Measurements from ENCODE around the gene TRRAP. TPM values are rescaled to one million over a fixed set of nuclear protein-coding genes. Genes with fewer than 3 reads are reported as not detected.

The TRRAP gene
- total RNA-seq, 1 donor from 2014 or later: 25.8 TPM

GRCh38 chr7:98974906-98975816 lies 96.8 kb downstream of the TRRAP start:
- no peak for DNase-seq (ENCODE audit: low spot score)
- intact Hi-C loops (cut with DNase I): loop anchor here (5.0 kb wide), 1 partner anchor 42 kb away; no protein-coding TSS in a partner anchor

DNA sequence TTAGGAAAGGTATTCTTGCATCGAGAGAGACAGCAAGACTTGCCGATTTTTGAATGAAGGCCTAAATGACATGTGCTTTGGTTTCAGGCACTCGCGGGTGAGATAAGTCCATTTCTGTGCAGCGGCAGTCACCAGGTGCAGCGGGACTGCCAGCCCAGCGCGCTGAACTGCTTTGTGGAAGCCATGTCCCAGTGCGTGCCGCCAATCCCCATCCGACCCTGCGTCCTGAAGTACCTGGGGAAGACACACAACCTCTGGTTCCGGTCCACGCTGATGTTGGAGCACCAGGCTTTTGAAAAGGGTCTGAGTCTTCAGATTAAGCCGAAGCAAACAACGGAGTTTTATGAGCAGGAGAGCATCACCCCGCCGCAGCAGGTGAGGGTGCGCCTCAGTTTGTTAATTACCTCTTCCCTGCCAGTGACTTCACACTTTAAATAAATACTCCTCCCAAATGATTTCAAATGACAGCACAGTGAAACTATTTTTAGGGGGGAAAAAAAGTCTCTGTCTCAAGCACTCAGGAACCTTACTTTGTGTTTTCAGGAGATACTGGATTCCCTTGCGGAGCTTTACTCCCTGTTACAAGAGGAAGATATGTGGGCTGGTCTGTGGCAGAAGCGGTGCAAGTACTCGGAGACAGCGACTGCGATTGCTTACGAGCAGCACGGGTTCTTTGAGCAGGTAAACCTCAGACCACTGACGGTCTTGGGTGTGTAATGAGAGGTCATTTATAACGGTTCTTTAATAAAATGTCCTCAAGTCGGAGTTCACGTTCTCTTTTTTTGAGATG lies 98.3 kb downstream of the TRRAP start:
- intact Hi-C loops (cut with DNase I): loop anchor here (5.0 kb wide), 1 partner anchor 41 kb away; no protein-coding TSS in a partner anchor

GRCh38 chr7:98978672-98979071 lies 100.3 kb downstream of the TRRAP start:
- intact Hi-C loops (cut with DNase I): loop anchor here (5.0 kb wide), 1 partner anchor 39 kb away; no protein-coding TSS in a partner anchor
- DNase-seq (ENCODE audit: low spot score): no peak

More for the DNA sequence above, 98.3 kb downstream of the TRRAP start:
- no peak for DNase-seq (ENCODE audit: low spot score)

- intact Hi-C loops (cut with DNase I): no loop called here
- DNase-seq (ENCODE audit: low spot score): no peak
These were observed 103.4 kb downstream of the TRRAP start for GRCh38 chr7:98981701-98982100.

GRCh38 chr7:98982686-98983085 lies 104.4 kb downstream of the TRRAP start:
- no peak for DNase-seq (ENCODE audit: low spot score)
- intact Hi-C loops (cut with DNase I): no loop called here

GRCh38 chr7:98984126-98984525 lies 105.8 kb downstream of the TRRAP start:
- intact Hi-C loops (cut with DNase I): no loop called here
- peak; percentile 38 for DNase-seq (ENCODE audit: low spot score)

DNA sequence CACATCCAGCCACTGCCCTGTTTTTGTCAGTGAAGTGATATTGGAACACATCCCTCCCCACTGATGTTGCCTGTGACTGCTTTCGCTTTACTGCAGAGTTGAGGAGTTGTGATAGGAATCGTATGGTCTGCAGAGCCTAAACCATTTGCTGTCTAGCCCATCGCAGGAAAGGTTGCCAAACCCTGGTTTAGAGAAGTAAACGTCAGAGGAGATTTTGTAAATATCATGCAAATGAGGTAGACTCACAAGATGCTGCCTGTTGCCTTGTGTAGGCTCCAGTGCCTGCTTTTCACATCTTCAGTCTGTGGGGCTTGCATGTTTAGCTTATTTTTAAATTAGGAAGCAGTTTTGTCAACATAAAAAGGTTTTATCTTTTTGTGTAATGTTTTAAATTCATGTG lies 107.1 kb downstream of the TRRAP start:
- DNase-seq (ENCODE audit: low spot score): no peak

GRCh38 chr7:98985945-98986344 lies 107.6 kb downstream of the TRRAP start:
- no peak for DNase-seq (ENCODE audit: low spot score)
- intact Hi-C loops (cut with DNase I): no loop called here

More for the DNA sequence above, 107.1 kb downstream of the TRRAP start:
- intact Hi-C loops (cut with DNase I): no loop called here

DNA sequence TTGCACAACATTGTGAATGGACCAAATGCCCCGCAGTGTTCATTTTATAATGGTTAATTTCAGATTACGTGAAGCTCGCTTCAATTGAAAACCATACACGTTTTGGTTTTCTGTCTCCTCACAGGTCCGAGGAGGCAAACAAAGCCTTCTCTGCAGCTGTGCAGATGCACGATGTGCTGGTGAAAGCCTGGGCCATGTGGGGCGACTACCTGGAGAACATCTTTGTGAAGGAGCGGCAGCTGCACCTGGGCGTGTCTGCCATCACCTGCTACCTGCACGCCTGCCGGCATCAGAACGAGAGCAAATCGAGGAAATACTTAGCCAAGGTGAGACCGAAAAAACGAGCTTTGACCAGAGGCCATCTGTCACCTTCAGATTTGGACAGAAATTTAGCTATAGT lies 110.3 kb downstream of the TRRAP start:
- intact Hi-C loops (cut with DNase I): no loop called here

GRCh38 chr7:98990356-98990755 lies 112.0 kb downstream of the TRRAP start:
- intact Hi-C loops (cut with DNase I): no loop called here
- DNase-seq (ENCODE audit: low spot score): peak; percentile 15

More for the DNA sequence above, 110.3 kb downstream of the TRRAP start:
- DNase-seq (ENCODE audit: low spot score): peak; percentile 35

GRCh38 chr7:98991141-98991540 lies 112.8 kb downstream of the TRRAP start:
- intact Hi-C loops (cut with DNase I): no loop called here
- DNase-seq (ENCODE audit: low spot score): peak; percentile 67

DNA sequence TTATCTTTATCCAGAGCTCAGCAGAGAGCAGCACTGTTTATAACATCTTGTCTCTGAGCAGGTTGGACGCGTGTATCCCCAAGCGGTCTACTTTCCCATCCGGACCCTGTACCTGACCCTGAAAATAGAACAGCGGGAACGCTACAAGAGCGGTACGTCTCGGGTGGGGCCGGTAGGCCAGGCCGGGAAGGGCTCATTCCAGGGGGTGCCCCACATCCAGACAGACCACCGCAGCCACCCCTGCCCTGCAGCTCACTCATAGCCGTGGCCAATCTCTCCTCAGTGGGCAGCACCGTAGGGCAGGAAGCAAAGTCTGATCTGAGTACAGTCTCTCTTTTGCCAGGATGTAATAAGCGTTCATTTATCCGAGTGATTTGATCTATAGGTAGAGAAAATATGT lies 113.7 kb downstream of the TRRAP start:
- intact Hi-C loops (cut with DNase I): no loop called here

GRCh38 chr7:98993024-98993897 lies 114.9 kb downstream of the TRRAP start:
- DNase-seq (ENCODE audit: low spot score): no peak
- intact Hi-C loops (cut with DNase I): no loop called here

More for the DNA sequence above, 113.7 kb downstream of the TRRAP start:
- peak; percentile 35 for DNase-seq (ENCODE audit: low spot score)

DNA sequence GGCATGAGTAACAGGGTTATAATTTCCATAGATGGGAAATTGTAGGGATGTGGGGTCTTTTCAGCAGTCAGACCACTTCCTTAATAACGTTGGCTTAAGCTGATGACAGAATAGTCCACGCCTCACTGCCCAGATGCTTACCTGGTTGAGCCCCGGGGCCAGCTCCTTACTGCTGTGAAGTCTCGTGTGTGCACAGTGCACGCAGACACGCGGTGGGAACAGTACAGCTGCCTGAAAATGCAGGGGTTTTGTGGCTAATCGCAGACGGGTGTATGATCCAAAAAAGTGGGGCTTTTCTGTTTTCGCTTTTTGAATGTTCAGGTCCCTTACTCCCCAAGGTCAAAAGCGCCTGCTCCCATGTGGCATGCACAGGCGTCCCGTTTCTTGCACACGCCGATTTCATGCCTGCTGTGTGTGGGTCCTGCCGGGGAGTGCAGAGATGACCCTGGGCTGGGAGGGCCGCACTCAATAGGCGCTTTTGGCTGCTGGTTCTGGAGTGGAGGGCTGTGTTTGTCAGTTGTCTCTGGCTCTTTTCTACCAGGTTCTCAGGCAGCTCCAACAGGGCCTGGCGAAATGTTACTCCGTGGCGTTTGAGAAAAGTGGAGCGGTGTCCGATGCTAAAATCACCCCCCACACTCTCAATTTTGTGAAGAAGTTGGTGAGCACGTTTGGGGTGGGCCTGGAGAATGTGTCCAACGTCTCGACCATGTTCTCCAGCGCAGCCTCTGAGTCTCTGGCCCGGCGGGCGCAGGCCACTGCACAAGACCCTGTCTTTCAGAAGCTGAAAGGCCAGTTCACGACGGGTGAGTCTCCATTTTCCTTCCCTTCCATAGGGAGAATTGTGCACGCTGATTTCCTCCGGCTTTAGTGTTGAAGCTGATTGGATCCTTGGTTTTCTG lies 116.0 kb downstream of the TRRAP start:
- intact Hi-C loops (cut with DNase I): no loop called here
- no peak for DNase-seq (ENCODE audit: low spot score)

- DNase-seq (ENCODE audit: low spot score): peak; percentile 59
- intact Hi-C loops (cut with DNase I): no loop called here
These were observed 116.8 kb downstream of the TRRAP start for GRCh38 chr7:98995111-98995510.

DNA sequence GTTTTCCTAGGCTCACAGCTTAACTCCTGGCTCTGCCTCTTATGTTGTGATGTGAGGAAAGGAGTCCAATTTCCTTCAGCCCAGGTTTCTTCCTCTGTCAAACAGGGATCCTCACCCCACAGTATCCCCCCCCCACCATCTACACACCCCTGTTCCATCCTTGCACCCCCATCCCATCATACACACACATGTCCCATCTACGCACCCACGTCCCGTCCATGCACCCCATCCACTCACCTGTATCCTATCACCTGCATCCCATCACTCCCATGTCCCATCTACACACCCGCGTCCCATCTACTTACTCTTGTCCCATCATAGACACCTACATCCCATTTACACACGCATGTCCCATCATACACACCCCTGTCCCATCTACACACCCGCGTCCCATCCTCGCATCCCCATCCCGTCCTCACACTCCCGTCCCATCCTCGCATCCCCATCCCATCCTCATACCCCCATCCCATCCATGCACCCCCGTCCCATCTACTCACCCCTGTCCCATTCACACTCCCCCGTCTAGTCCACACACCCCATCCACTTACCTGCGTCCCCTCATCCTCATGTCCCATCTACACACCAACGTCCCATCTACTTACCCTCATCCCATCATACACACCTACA lies 117.3 kb downstream of the TRRAP start:
- intact Hi-C loops (cut with DNase I): no loop called here
- DNase-seq (ENCODE audit: low spot score): peak; percentile 36

GRCh38 chr7:98996150-98996552 lies 117.8 kb downstream of the TRRAP start:
- intact Hi-C loops (cut with DNase I): no loop called here
- DNase-seq (ENCODE audit: low spot score): peak; percentile 66

GRCh38 chr7:98997846-98998245 lies 119.5 kb downstream of the TRRAP start:
- no peak for DNase-seq (ENCODE audit: low spot score)
- intact Hi-C loops (cut with DNase I): no loop called here

Measured in cardiac septum (tissue), 1 donor.